Thoracic aorta (tissue), 2 donors: ENCODE data around the gene LRRC30. TPM values are rescaled to one million over a fixed set of nuclear protein-coding genes. Genes with fewer than 3 reads are reported as not detected.

Experiments used
- ATAC-seq: fragments of 150-250 bp; one replicate; pipeline ENCODE4 v1.8.0; 2017; ENCODE audit warnings: low read depth; ENCODE audit not compliant: insufficient number of reproducible peaks, low FRiP score
- DNase-seq: peaks from one replicate; pipeline ENCODE4 v3.0.0-alpha.2; 2020; ENCODE audit warnings: low spot score
- H3K27ac ChIP-seq, 2 donors: fragments of 200-600 bp; sonication (generic); 1 replicate in 1 of 2; 2 replicates in 1 of 2; pipeline ENCODE4 v1.5.1; 2016; ENCODE audit warnings: mild to moderate bottlenecking in 2 of 2, moderate library complexity in 2 of 2
- H3K27me3 ChIP-seq: fragments of 200-600 bp; sonication (generic); replicated peaks from 2 replicates; pipeline ENCODE4 v1.6.0; 2016; ENCODE audit warnings: mild to moderate bottlenecking; ENCODE audit not compliant: insufficient read depth
- H3K36me3 ChIP-seq: fragments of 200-600 bp; sonication (generic); one replicate; pipeline ENCODE4 v1.5.1; 2016
- H3K4me1 ChIP-seq, 2 donors: fragments of 200-600 bp; sonication (generic); 1 replicate in 1 of 2; 2 replicates in 1 of 2; pipeline versions ENCODE4 v1.5.1 to v1.6.0; 2016; ENCODE audit warnings: low read depth in 2 of 2, mild to moderate bottlenecking in 1 of 2; ENCODE audit not compliant: control insufficient read depth in 1 of 2
- H3K4me3 ChIP-seq: fragments of 200-600 bp; sonication (generic); 2 replicates; pipeline ENCODE4 v1.5.1; 2016; ENCODE audit warnings: mild to moderate bottlenecking
- H3K9me3 ChIP-seq: fragments of 200-600 bp; sonication (generic); 2 replicates; pipeline ENCODE4 v1.5.1; 2016
- CTCF ChIP-seq: fragments of 200-600 bp; sonication (generic); IDR thresholded peaks from one replicate; pipeline ENCODE4 v1.5.1; 2019; ENCODE audit warnings: antibody characterized with exemption
- total RNA-seq, 2 donors: library from RNA; depleted of rRNA; stranded (reverse); fragments of >200 nt; gene quantifications; one replicate each; pipeline versions ENCODE4 v1.1.0 to v1.2.3, GENCODE V29; 2016

The LRRC30 gene
- not detected for total RNA-seq

DNA sequence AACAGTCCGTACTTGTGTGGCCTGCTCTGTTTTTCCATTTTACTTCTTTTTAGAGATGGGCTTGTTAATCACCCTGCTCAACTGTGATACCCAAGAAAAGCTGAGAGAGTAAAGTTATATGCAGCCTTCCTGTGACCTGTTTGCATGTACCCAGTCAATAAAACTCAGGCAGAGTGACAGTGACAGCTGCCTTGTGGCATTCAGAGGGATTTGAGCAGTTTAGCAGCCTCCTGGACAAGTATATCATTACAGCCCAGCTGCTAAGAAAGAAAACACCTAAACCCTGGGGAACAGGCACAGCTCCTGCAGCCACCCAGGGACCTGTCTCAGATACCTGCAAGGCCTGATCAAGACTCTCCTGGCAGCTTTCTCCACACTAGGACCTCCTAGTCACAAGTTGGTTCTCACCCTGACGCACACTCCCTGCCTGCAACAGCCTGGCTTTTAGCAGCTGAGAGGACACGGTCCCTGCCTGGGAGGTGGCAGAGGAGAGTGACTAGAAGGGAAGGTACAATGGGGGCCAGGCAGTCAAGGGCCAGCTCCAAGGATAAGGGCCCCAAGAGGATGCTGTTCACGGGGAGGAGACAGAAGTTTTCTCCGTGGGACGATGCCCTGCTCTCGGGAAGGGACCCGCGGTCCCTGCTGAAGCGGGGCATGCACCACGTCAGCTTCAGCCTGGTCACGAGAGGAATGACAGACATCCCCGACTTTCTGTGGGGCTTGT lies at the start of gene LRRC30:
Gene LRRC30, plus strand, starts transcription at position 464 of the 724 bp plus-strand sequence. Its CDS starts 50 bp downstream, at position 514.
- no peaks in the 10 kb centered on the region for H3K36me3 ChIP-seq

DNA sequence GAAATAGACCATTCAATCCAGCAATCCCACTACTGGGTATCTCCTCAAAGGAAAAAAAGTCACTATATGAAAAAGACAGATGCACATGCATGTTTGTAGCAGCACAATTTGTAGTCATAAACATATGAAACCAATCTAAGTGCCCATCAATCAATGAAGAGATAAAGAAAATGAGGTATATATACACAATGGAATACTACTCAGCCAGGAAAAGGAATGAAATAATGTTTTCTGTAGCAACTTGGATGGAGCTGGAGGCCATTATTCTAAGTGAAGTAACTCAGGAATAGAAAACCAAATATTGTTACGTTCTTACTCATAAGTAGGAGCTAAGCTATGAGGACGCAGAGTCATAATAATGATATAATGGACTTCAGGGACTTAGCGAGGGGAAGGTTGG lies 45.2 kb upstream of the LRRC30 start:
- no peak overlapping the region for H3K4me3 ChIP-seq
- no peaks in the 10 kb centered on the region for H3K4me1 ChIP-seq
- H3K36me3 ChIP-seq: no peaks in the 10 kb centered on the region
- no peak overlapping the region for H3K27ac ChIP-seq
- DNase-seq (no peak), ATAC-seq (no peak)
- H3K27me3 ChIP-seq: no peaks in the 10 kb centered on the region
- H3K9me3 ChIP-seq: no peaks in the 10 kb centered on the region
- no peak for TF ChIP-seq CTCF

More for the DNA sequence above, at the start of gene LRRC30:
- Histone ChIP-seq H3K4me1 (no peaks in the 10 kb centered on the region), H3K9me3 (no peaks in the 10 kb centered on the region), H3K27ac (no peak within 1 kb of the TSS), H3K4me3 (no peak within 1 kb of the TSS), H3K27me3 (no peaks in the 10 kb centered on the region)
- ATAC-seq (no peak), DNase-seq (no peak)
- TF ChIP-seq CTCF: no peak

- no peak for ATAC-seq
- DNase-seq: no peak
- Histone ChIP-seq H3K4me1 (no peaks in the 10 kb centered on the region), H3K36me3 (no peaks in the 10 kb centered on the region), H3K4me3 (no peak overlapping the region), H3K9me3 (no peaks in the 10 kb centered on the region), H3K27ac (no peak overlapping the region), H3K27me3 (no peaks in the 10 kb centered on the region)
- no peak for TF ChIP-seq CTCF
Observed at GRCh38 chr18:7190547-7191156, 40.2 kb upstream of the LRRC30 start.

DNA sequence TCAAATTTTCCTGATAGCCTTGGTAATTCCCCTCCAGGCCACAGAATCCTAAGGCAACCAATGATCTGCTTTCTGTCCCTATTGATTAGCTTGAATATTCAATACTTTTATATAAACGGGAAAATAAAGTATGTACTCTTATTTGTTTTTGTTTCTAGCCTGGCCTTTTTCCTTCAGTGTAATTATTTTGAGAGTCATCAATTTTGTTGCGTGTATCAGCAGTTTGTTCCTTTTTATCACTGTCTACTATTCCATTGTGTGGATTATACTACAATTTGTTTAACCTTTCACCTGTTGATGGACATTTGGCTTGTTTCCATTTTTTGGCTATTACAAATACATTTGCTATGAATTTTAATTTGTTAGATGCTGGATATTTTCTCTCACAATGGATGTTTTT lies 39.2 kb upstream of the LRRC30 start:
- H3K4me3 ChIP-seq: no peak overlapping the region
- DNase-seq: no peak
- H3K27ac ChIP-seq: no peak overlapping the region
- ATAC-seq: no peak
- no peaks in the 10 kb centered on the region for H3K27me3 ChIP-seq
- no peaks in the 10 kb centered on the region for H3K36me3 ChIP-seq
- TF ChIP-seq CTCF: no peak
- no peaks in the 10 kb centered on the region for H3K9me3 ChIP-seq
- no peaks in the 10 kb centered on the region for H3K4me1 ChIP-seq

- no peak for DNase-seq
- Histone ChIP-seq H3K4me3 (no peak overlapping the region), H3K27ac (no peak overlapping the region), H3K27me3 (no peaks in the 10 kb centered on the region), H3K4me1 (no peaks in the 10 kb centered on the region), H3K36me3 (no peaks in the 10 kb centered on the region), H3K9me3 (no peaks in the 10 kb centered on the region)
- TF ChIP-seq CTCF: no peak
- ATAC-seq: no peak
Observed at GRCh38 chr18:7195266-7195665, 35.6 kb upstream of the LRRC30 start.
